HepG2 (cell line): ENCODE measurements around the gene EEFSEC.

ENCODE experiments used
- FOXA3 ChIP-seq: IDR thresholded peaks from 2 replicates; pipeline ENCODE4 v1.6.1; 2016; ENCODE audit warnings: missing genetic modification reagents, missing compliant biosample characterization
- MIER3 ChIP-seq: IDR thresholded peaks from 2 replicates; pipeline ENCODE4 v1.6.1; 2016; ENCODE audit warnings: missing compliant biosample characterization, borderline replicate concordance
- POLR2A ChIP-seq, 2 experiments: IDR thresholded peaks; 2 replicates each; pipeline ENCODE4 v1.6.1; 2011; ENCODE audit warnings: low read depth in 2 of 2, low read length in 2 of 2, mild to moderate bottlenecking in 1 of 2, moderate library complexity in 1 of 2; ENCODE audit not compliant: insufficient read depth in 1 of 2
- RAD21 ChIP-seq: fragments of 450-650 bp; formaldehyde crosslinking; IDR thresholded peaks from 2 replicates; pipeline ENCODE4 v1.5.0; 2020; ENCODE audit warnings: mild to moderate bottlenecking
- ZNF207 ChIP-seq: fragments of 450-650 bp; IDR thresholded peaks from 2 replicates; pipeline ENCODE4 v1.6.1; 2016; ENCODE audit warnings: antibody characterized with exemption, borderline replicate concordance
- ZSCAN30 ChIP-seq: sonication (generic); formaldehyde crosslinking; IDR thresholded peaks from 2 replicates; pipeline ENCODE4 v1.5.0; 2020; ENCODE audit warnings: mild to moderate bottlenecking, missing genetic modification reagents
- TF ChIP-seq, protein P1 (sequence below): sonication (generic); formaldehyde crosslinking; IDR thresholded peaks from 2 replicates; pipeline ENCODE4 v1.4.0; 2020; ENCODE audit warnings: missing genetic modification reagents
- TF ChIP-seq, protein P2 (sequence below): sonication (generic); formaldehyde crosslinking; IDR thresholded peaks from 2 replicates; pipeline ENCODE4 v1.5.0; 2020; ENCODE audit warnings: mild to moderate bottlenecking, missing genetic modification reagents, moderate library complexity

DNA sequence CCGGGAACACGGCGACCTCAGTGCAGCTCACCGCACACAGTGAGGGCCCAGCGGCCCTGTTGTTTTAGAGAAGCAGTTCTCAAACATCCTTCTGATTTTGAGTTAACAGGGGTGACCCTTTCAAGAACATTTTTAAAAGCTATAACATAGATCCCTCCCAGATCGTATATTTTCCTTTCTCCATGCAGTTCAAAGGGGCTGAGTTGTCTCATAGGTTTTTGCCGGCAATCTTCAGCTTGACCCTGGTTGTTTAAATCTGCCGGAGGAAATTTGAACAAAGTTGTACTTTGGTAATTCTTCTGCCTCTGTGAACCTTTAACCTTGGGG, 14.3 kb downstream of the EEFSEC start:
- TF ChIP-seq MIER3 (no peak), ZNF207 (no peak), FOXA3 (no peak), ZSCAN30 (no peak), POLR2A (IDR thresholded peaks at IDR 0.05; ENCODE audit: insufficient read depth in 1 of 2, low read depth in 2 of 2, low read length in 2 of 2) (no peak), RAD21 (no peak)
- TF ChIP-seq, protein P1, sequence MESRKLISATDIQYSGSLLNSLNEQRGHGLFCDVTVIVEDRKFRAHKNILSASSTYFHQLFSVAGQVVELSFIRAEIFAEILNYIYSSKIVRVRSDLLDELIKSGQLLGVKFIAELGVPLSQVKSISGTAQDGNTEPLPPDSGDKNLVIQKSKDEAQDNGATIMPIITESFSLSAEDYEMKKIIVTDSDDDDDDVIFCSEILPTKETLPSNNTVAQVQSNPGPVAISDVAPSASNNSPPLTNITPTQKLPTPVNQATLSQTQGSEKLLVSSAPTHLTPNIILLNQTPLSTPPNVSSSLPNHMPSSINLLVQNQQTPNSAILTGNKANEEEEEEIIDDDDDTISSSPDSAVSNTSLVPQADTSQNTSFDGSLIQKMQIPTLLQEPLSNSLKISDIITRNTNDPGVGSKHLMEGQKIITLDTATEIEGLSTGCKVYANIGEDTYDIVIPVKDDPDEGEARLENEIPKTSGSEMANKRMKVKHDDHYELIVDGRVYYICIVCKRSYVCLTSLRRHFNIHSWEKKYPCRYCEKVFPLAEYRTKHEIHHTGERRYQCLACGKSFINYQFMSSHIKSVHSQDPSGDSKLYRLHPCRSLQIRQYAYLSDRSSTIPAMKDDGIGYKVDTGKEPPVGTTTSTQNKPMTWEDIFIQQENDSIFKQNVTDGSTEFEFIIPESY (CRISPR knock-in tag), result no peak
- TF ChIP-seq, protein P2, sequence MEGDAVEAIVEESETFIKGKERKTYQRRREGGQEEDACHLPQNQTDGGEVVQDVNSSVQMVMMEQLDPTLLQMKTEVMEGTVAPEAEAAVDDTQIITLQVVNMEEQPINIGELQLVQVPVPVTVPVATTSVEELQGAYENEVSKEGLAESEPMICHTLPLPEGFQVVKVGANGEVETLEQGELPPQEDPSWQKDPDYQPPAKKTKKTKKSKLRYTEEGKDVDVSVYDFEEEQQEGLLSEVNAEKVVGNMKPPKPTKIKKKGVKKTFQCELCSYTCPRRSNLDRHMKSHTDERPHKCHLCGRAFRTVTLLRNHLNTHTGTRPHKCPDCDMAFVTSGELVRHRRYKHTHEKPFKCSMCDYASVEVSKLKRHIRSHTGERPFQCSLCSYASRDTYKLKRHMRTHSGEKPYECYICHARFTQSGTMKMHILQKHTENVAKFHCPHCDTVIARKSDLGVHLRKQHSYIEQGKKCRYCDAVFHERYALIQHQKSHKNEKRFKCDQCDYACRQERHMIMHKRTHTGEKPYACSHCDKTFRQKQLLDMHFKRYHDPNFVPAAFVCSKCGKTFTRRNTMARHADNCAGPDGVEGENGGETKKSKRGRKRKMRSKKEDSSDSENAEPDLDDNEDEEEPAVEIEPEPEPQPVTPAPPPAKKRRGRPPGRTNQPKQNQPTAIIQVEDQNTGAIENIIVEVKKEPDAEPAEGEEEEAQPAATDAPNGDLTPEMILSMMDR (CRISPR knock-in tag), result no peak
